HUES48 (cell line): ENCODE results near the gene APMAP.

ENCODE experiments used
- H3K27ac ChIP-seq: one replicate; pipeline ENCODE4 v1.7.0; 2013; ENCODE audit warnings: low read depth, low read length, inconsistent platforms
- H3K27me3 ChIP-seq: 2 replicates; pipeline ENCODE4 v1.6.1; 2013; ENCODE audit warnings: mild to moderate bottlenecking, low read length; ENCODE audit not compliant: control insufficient read depth, insufficient read depth
- H3K36me3 ChIP-seq: 2 replicates; pipeline ENCODE4 v1.6.1; 2013; ENCODE audit warnings: low read length; ENCODE audit not compliant: control insufficient read depth, insufficient read depth
- H3K4me1 ChIP-seq: 2 replicates; pipeline ENCODE4 v1.6.1; 2013; ENCODE audit warnings: mild to moderate bottlenecking, low read length; ENCODE audit not compliant: control insufficient read depth, insufficient read depth
- H3K4me3 ChIP-seq: 2 replicates; pipeline ENCODE4 v1.5.1; 2013; ENCODE audit warnings: mild to moderate bottlenecking, low read depth, low read length
- H3K9ac ChIP-seq: 2 replicates; pipeline ENCODE4 v1.6.1; 2013; ENCODE audit warnings: mild to moderate bottlenecking, low read depth, low read length, moderate library complexity
- H3K9me3 ChIP-seq: 2 replicates; pipeline ENCODE4 v1.6.1; 2013; ENCODE audit warnings: low read length; ENCODE audit not compliant: control insufficient read depth, insufficient read depth

Gene APMAP

GRCh38 chr20:24963672-24964505, 28.7 kb downstream of the APMAP start:
- Histone ChIP-seq H3K9me3 (no peaks in the 10 kb centered on the region), H3K9ac (no peak overlapping the region), H3K4me1 (no peaks in the 10 kb centered on the region), H3K36me3 (peaks cover 81% of the 10 kb centered on the region), H3K27ac (no peak overlapping the region), H3K4me3 (no peak overlapping the region), H3K27me3 (no peaks in the 10 kb centered on the region)

DNA sequence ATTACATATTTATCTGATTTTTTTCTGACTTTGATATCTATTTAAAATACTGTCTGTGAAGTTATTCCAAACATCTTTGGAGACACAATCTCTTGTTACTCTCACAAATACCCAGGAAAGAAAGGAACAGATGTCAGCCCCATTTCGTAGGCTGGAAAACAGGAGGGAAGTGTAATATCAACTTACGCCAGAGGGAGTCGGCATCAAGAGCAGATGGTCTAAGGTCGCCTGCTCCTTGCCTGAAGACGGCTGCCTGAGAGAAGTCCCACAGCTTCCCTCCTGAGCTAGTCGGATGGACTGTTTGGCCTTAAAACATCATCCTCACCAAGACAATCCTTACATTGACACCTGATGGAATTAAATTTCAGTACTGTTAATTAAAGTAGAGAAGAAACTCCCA, 30.0 kb downstream of the APMAP start:
- no peak overlapping the region for H3K9ac ChIP-seq
- no peaks in the 10 kb centered on the region for H3K9me3 ChIP-seq
- no peak overlapping the region for H3K4me3 ChIP-seq
- H3K27ac ChIP-seq, result no peak overlapping the region
- no peaks in the 10 kb centered on the region for H3K27me3 ChIP-seq
- H3K36me3 ChIP-seq, result peaks cover 69% of the 10 kb centered on the region
- H3K4me1 ChIP-seq, result no peaks in the 10 kb centered on the region

GRCh38 chr20:24962182-24962492, 30.4 kb downstream of the APMAP start:
- no peak overlapping the region for H3K27ac ChIP-seq
- H3K4me3 ChIP-seq, result no peak overlapping the region
- H3K27me3 ChIP-seq, result no peaks in the 10 kb centered on the region
- H3K4me1 ChIP-seq, result no peaks in the 10 kb centered on the region
- H3K9ac ChIP-seq, result no peak overlapping the region
- H3K36me3 ChIP-seq, result peaks cover 66% of the 10 kb centered on the region
- no peaks in the 10 kb centered on the region for H3K9me3 ChIP-seq

DNA sequence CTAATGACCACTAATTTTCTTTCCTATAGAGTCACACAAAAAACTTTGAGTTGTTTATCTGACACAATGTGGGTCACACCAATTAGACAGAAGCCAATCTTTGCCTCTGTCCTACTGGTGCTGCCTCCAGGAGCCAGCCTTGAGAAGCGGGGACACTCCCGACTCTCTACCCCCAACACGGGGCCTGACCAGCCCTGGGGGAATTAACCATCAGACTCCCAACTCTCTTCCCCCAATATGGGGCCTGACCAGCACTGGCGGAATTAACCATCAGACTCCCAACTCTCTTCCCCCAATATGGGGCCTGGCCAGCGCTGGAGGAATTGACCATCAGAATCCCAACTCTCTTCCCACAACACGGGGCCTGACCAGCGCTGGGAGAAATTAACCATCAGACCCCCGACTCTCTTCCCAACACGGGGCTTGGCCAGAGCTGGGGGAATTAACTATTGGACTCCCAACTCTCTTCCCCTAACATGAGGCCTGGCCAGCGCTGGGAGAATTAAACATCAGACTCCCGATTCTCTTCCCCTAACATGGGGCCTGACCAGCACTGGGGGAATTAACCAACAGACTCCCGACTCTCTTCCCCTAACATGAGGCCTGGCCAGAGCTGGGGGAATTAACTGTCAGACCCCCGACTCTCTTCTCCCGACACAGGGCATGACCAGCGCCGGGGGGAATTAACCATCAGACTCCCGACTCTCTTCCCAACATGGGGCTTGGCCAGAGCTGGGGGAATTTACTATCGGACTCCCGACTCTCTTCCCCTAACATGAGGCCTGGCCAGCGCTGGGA, 31.0 kb downstream of the APMAP start:
- Histone ChIP-seq H3K9me3 (no peaks in the 10 kb centered on the region), H3K9ac (no peak overlapping the region), H3K27ac (no peak overlapping the region), H3K4me1 (no peaks in the 10 kb centered on the region), H3K27me3 (no peaks in the 10 kb centered on the region), H3K4me3 (no peak overlapping the region), H3K36me3 (peaks cover 65% of the 10 kb centered on the region)

GRCh38 chr20:24960861-24961260, 31.7 kb downstream of the APMAP start:
- H3K36me3 ChIP-seq, result peaks cover 58% of the 10 kb centered on the region
- H3K4me1 ChIP-seq, result no peaks in the 10 kb centered on the region
- no peaks in the 10 kb centered on the region for H3K9me3 ChIP-seq
- no peak overlapping the region for H3K27ac ChIP-seq
- H3K4me3 ChIP-seq, result no peak overlapping the region
- no peak overlapping the region for H3K9ac ChIP-seq
- no peaks in the 10 kb centered on the region for H3K27me3 ChIP-seq

DNA sequence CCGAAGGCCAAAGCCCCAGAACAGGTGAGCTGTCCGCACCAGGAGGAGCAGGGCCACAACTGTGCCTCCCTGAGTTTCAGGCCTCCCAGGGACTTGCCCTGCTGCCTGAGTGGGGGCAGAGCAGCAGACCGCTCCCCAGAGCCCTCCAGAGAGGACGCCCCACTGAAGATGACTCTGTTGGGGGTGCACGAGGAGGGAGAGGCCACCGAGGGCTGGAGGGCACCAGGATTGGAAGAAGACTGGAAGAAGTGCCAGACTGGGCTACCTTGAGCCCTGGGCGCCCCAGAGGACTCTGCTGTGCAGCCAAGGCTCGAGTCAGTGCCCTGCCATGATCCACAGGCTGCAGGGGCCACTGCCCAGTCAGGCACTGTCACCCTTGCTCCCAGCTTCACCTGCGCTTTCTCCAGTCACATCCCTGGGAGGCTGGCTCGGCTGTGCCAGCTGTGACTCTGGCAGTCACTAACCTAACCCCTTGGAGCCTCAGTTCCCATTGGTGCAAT, 32.2 kb downstream of the APMAP start:
- peaks cover 53% of the 10 kb centered on the region for H3K36me3 ChIP-seq
- H3K4me1 ChIP-seq, result no peaks in the 10 kb centered on the region

GRCh38 chr20:24959591-24960301, 32.8 kb downstream of the APMAP start:
- Histone ChIP-seq H3K27me3 (no peaks in the 10 kb centered on the region), H3K4me1 (no peaks in the 10 kb centered on the region), H3K9ac (no peak overlapping the region), H3K9me3 (no peaks in the 10 kb centered on the region), H3K36me3 (peaks cover 51% of the 10 kb centered on the region), H3K27ac (no peak overlapping the region), H3K4me3 (no peak overlapping the region)

More for the DNA sequence above, 32.2 kb downstream of the APMAP start:
- Histone ChIP-seq H3K4me3 (no peak overlapping the region), H3K27me3 (no peaks in the 10 kb centered on the region), H3K9me3 (no peaks in the 10 kb centered on the region), H3K27ac (no peak overlapping the region), H3K9ac (no peak overlapping the region)

- Histone ChIP-seq H3K9me3 (no peaks in the 10 kb centered on the region), H3K27ac (no peak overlapping the region), H3K4me1 (peaks cover 5% of the 10 kb centered on the region), H3K4me3 (no peak overlapping the region), H3K36me3 (peaks cover 45% of the 10 kb centered on the region), H3K9ac (no peak overlapping the region), H3K27me3 (no peaks in the 10 kb centered on the region)
Measured at GRCh38 chr20:24958506-24959385, 33.8 kb downstream of the APMAP start.

DNA sequence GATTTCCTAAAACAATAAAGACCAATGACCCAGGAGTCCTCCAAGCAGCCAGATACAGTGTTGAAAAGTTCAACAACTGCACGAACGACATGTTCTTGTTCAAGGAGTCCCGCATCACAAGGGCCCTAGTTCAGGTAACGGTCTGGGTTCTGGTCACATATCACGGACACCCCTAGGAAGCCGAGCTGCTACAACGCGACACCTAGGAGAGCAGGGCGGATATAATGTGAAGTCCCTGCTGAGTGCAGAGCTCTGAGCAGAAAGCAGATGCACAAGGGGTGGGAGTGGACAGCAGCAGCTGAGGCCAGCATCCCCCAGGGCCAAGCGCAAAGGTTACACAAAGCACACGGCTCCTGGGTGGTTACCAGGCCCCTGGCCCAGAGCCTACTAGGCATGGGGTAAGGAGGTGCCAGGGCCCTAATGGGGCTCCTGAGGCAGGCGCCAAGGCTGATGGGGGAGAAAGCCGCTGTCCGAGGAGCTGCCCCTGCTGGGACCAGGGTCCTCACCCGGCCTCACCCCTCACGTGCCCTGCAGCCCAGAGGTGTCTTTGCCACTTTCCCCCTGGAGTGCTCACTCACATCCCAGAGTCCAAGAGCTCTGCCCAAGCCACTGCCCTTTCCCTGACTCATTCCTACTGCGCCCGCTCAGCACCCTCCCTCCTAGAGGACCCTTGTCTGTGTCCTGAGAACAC, 35.1 kb downstream of the APMAP start:
- peaks cover 33% of the 10 kb centered on the region for H3K36me3 ChIP-seq
- no peak overlapping the region for H3K27ac ChIP-seq
- no peaks in the 10 kb centered on the region for H3K9me3 ChIP-seq
- no peak overlapping the region for H3K4me3 ChIP-seq
- H3K27me3 ChIP-seq, result no peaks in the 10 kb centered on the region
- H3K9ac ChIP-seq, result no peak overlapping the region
- H3K4me1 ChIP-seq, result peaks cover 5% of the 10 kb centered on the region
